ENCODE data around the gene TTLL13. TPM values are rescaled to one million over a fixed set of nuclear protein-coding genes. Genes with fewer than 3 reads are reported as not detected.

The TTLL13 gene
- total and polyA plus RNA-seq, 2 of the 4 experiments (the other 2 are of a cell fraction) = 0.10 TPM; not detected in 1

DNA sequence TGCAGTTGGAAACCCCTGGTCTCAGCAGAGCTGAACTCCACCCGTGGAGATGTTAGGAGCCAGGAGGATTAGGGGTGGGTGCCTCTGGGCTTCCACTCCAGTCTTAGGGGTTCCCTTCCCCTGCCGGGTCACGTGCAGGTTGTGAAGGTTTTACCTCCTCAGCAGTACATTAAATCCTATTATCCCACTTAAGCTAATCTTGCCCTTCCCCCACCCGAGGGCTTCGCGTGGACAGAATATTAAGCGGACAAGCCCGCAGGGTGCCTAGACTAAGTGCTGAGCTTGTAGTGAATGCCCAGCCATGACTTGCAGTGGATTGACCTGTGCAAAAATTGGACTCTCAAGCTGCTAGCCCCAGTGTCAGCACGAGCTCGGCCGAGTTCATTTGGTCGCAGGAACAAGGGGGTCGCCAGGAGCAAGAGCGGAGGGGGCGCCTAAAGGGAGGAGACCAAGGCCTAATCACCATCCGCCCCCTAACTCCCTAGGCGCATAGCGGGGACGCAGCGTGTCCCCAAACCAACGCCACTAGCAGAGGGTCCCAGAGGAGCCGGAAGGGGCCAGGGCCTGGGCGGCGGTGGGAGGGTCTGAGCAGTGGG is 48.7 kb upstream of the TTLL13 start:
- POLR2A ChIA-PET (ENCODE audit: unreplicated experiment) = interaction anchor here (0.5 to 0.7 kb wide), 2 partner anchors 11 to 427 kb away, joined by 4 to 12 read pairs; no protein-coding TSS in a partner anchor
- H3K27ac ChIP-seq (ENCODE audit: insufficient read depth, low read length) = peak overlapping the region; percentile 11; the same call in 1 of the 2 replicates
- DNase-seq = no peak

More for the DNA sequence above, 48.7 kb upstream of the TTLL13 start:
- Histone ChIP-seq H3K56ac (ENCODE audit: extremely low read depth, insufficient read depth, low read length) (no peak overlapping the region), H3K14ac (replicated peaks; ENCODE audit: low read depth, low read length) (peak overlapping the region; percentile 62; the same call in 1 of the 2 replicates), H3K79me1 (ENCODE audit: low read depth in 1 of 2, low read length in 2 of 2) (peaks cover 27 to 28% of the 10 kb centered on the region in 2 experiments; a peak in 3 of 4 replicates), H3K4me2 (ENCODE audit: low read depth, low read length) (peak overlapping the region; percentile 66), H3K4me3 (ENCODE audit: insufficient read depth, low read depth, low read length) (peak overlapping the region; percentile 91), H3K23ac (ENCODE audit: low read depth, low read length) (0 out of 2 replicates have a peak overlapping the region, but pooled peaks have one; percentile 30), H2BK20ac (ENCODE audit: low read depth, low read length) (no peak overlapping the region), H2AFZ (replicated peaks; ENCODE audit: low read length, poor library complexity) (peak overlapping the region; percentile 93), H3K4ac (ENCODE audit: low read depth, low read length) (peak overlapping the region; percentile 80), H4K8ac (ENCODE audit: low read depth in 2 of 2, low read length in 2 of 2) (peak overlapping the region; percentile 82 to 92), H2BK5ac (ENCODE audit: low read depth, low read length, poor library complexity, severe bottlenecking) (peak overlapping the region; percentile 42), H3K27me3 (ENCODE audit: control insufficient read depth, insufficient read depth, low read length) (no peaks in the 10 kb centered on the region), H2BK120ac (ENCODE audit: low read depth, low read length) (no peak overlapping the region), H2BK15ac (ENCODE audit: low read depth, low read length) (no peak overlapping the region), H3K18ac (ENCODE audit: low read depth, low read length) (peak overlapping the region; percentile 5; the same call in 1 of the 2 replicates), H2AK9ac (replicated peaks; ENCODE audit: low read depth, low read length, poor library complexity) (peak overlapping the region; percentile 59), H3K9ac (ENCODE audit: low read depth, low read length) (peak overlapping the region; percentile 58), H3K4me1 (ENCODE audit: control insufficient read depth, insufficient read depth, low read length) (peaks cover 8% of the 10 kb centered on the region), H2AK5ac (ENCODE audit: low read depth, low read length) (peak overlapping the region; percentile 27), H4K5ac (ENCODE audit: low read depth, low read length) (peak overlapping the region; percentile 48), H4K91ac (ENCODE audit: insufficient read depth, low read depth, low read length) (peak overlapping the region; percentile 30), H3K9me1 (ENCODE audit: insufficient read depth, low read length) (peaks cover 7% of the 10 kb centered on the region; the same call in 1 of the 2 replicates), H3K36me3 (ENCODE audit: control insufficient read depth, insufficient read depth, low read length) (no peaks in the 10 kb centered on the region; the same call in 1 of the 2 replicates), H3K9me3 (ENCODE audit: control insufficient read depth, insufficient read depth, low read length) (no peaks in the 10 kb centered on the region), H4K20me1 (ENCODE audit: insufficient read depth, low read length) (no peaks in the 10 kb centered on the region; the same call in 1 of the 2 replicates)
- 33% methylated on average over 1 of the region's 24 CpGs; no CpG with 5 or more reads in 1 of the 2 experiments for WGBS, 2 experiments (ENCODE audit: extremely low coverage in 2 of 2, insufficient read length in 1 of 2)
- BruUV-seq (replicated peaks) = no TSS peak
- dilution Hi-C loops (cut with HindIII; ENCODE audit: low sequenced_read_pairs, unreplicated experiment) (no loop called here), in situ Hi-C loops (cut with MboI; ENCODE audit: low sequenced_read_pairs) (no loop called here), intact Hi-C loops (cut with micrococcal nuclease) (no loop called here)
- CTCF ChIA-PET = interaction anchor here (2.1 kb wide), 1 partner anchor 21 kb away, joined by 6 read pairs; no protein-coding TSS in a partner anchor
- TF ChIP-seq SMC3 (IDR thresholded peaks at IDR 0.05; ENCODE audit: low read depth, low read length) (no peak), NFE2L2 (IDR thresholded peaks at IDR 0.05; ENCODE audit: low read depth, low read length) (no peak), RFX5 (IDR thresholded peaks at IDR 0.05; ENCODE audit: low read depth, low read length) (no peak), MAFK (IDR thresholded peaks at IDR 0.05; ENCODE audit: low read depth, low read length) (no peak)
- TF ChIP-seq, protein P1, sequence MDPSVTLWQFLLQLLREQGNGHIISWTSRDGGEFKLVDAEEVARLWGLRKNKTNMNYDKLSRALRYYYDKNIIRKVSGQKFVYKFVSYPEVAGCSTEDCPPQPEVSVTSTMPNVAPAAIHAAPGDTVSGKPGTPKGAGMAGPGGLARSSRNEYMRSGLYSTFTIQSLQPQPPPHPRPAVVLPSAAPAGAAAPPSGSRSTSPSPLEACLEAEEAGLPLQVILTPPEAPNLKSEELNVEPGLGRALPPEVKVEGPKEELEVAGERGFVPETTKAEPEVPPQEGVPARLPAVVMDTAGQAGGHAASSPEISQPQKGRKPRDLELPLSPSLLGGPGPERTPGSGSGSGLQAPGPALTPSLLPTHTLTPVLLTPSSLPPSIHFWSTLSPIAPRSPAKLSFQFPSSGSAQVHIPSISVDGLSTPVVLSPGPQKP (IDR thresholded peaks at IDR 0.05; ENCODE audit: borderline replicate concordance, low read depth, low read length) = no peak
- no peak; the same call in 1 of the 2 replicates for ATAC-seq (ENCODE audit: low read depth)

Measured in IMR-90 (cell line).